Uterus (tissue), 4 donors: ENCODE results near the gene COPS8. TPM values are rescaled to one million over a fixed set of nuclear protein-coding genes. Genes with fewer than 3 reads are reported as not detected.

Source experiments
- DNase-seq, 2 donors: peaks; one replicate each; pipeline ENCODE4 v3.0.0-alpha.2; 2019 to 2020
- H3K27ac ChIP-seq, 2 donors: fragments of 200-600 bp; sonication (generic); 1 replicate in 1 of 2; 2 replicates in 1 of 2; pipeline ENCODE4 v1.5.1; 2016 to 2018
- H3K27me3 ChIP-seq, 2 donors: fragments of 200-600 bp; sonication (generic); one replicate each; pipeline ENCODE4 v1.5.1; 2018 to 2019; ENCODE audit warnings: control low read depth in 1 of 2
- H3K36me3 ChIP-seq, 2 donors: fragments of 200-600 bp; sonication (generic); one replicate each; pipeline ENCODE4 v1.5.1; 2019; ENCODE audit warnings: control low read depth in 1 of 2
- H3K4me1 ChIP-seq, 2 donors: fragments of 200-600 bp; sonication (generic); one replicate each; pipeline ENCODE4 v1.5.1; 2018 to 2019; ENCODE audit warnings: control low read depth in 1 of 2
- H3K4me3 ChIP-seq, 2 donors: fragments of 200-600 bp; sonication (generic); 1 replicate in 1 of 2; 2 replicates in 1 of 2; pipeline ENCODE4 v1.5.1; 2018 to 2019; ENCODE audit warnings: mild to moderate bottlenecking in 1 of 2
- H3K9me3 ChIP-seq, 2 donors: fragments of 200-600 bp; sonication (generic); one replicate each; pipeline ENCODE4 v1.5.1; 2019; ENCODE audit warnings: control low read depth in 1 of 2
- POLR2A ChIP-seq, 2 donors: fragments of 450-650 bp; IDR thresholded peaks; one replicate each; pipeline ENCODE4 v1.6.1; 2016; ENCODE audit warnings: antibody characterized with exemption in 2 of 2, mild to moderate bottlenecking in 1 of 2, moderate library complexity in 1 of 2
- intact Hi-C: fragments of 100-400 bp; cut with DNase I; formaldehyde crosslinking; loops from one replicate; pipeline ENCODE4 v1.15.1; 2023; ENCODE audit warnings: low total_unique reads
- total RNA-seq, 4 donors: library from RNA; depleted of rRNA in 3 of 4; stranded (reverse); fragments of >200 nt in 3 of 4; gene quantifications; one replicate each; pipeline versions ENCODE4 v1.1.0 to v1.2.4, GENCODE V29; 2014 to 2023
- TF ChIP-seq, protein P1 (sequence below), 4 experiments: fragments of 200-600 bp in 2 of 4; fragments of 450-650 bp in 2 of 4; sonication (generic) in 2 of 4; IDR thresholded peaks; one replicate each; pipeline ENCODE4 v1.5.1; 2016 to 2019; ENCODE audit warnings: antibody characterized with exemption in 4 of 4, mild to moderate bottlenecking in 2 of 4, moderate library complexity in 1 of 4
- donor health status: DM: yes; HTN: yes; CAD: no.

Gene COPS8
- total RNA-seq, 4 donors from 2014 or later: 45.0 to 139 (median 60.8) TPM

DNA sequence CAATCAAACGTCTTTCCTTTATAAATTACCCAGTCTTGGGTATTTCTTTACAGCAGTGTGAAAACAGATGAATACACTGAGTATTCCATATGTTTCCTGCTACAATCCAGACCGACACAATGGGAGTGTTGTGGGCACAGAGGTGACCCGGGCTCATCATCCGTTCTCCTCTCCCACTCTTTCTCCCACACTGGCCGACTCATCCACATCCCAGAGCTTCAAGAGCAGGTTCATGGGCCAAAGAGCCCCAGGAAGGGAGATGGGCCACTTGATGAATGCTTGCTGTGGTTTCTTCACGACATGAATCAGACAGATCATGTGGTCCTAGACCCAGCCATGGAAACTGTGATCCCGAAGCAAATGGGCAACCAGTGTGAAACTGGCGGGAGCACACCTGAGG is 4.1 kb upstream of the COPS8 start:
- no peak for TF ChIP-seq POLR2A (IDR thresholded peaks at IDR 0.05)
- TF ChIP-seq, protein P1, sequence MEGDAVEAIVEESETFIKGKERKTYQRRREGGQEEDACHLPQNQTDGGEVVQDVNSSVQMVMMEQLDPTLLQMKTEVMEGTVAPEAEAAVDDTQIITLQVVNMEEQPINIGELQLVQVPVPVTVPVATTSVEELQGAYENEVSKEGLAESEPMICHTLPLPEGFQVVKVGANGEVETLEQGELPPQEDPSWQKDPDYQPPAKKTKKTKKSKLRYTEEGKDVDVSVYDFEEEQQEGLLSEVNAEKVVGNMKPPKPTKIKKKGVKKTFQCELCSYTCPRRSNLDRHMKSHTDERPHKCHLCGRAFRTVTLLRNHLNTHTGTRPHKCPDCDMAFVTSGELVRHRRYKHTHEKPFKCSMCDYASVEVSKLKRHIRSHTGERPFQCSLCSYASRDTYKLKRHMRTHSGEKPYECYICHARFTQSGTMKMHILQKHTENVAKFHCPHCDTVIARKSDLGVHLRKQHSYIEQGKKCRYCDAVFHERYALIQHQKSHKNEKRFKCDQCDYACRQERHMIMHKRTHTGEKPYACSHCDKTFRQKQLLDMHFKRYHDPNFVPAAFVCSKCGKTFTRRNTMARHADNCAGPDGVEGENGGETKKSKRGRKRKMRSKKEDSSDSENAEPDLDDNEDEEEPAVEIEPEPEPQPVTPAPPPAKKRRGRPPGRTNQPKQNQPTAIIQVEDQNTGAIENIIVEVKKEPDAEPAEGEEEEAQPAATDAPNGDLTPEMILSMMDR (IDR thresholded peaks at IDR 0.05): no peak
- no peak for DNase-seq
- Histone ChIP-seq H3K36me3 (no peaks in the 10 kb centered on the region), H3K4me3 (no peak overlapping the region), H3K27me3 (no peaks in the 10 kb centered on the region), H3K27ac (no peak overlapping the region), H3K9me3 (no peaks in the 10 kb centered on the region), H3K4me1 (no peaks in the 10 kb centered on the region)
- intact Hi-C loops: no loop called here

DNA sequence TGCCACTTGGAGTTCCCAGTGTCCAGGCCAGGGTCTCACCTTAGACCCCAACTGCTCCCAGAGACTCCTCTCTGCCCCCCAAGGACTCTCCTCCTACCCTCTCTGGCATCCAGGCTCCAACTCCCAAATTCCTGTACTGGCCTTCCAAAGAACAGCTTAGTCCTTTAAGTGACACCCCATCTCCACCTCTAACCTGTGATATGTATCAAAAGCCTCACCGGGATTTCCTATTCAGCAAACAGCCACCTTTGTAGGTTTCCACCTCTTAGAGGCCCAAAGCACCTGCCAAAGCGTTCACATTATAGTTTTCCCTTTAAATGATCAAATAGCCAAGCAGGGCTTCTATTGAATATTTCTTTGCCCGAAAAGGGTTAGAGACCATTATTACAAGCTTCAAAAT is 2.7 kb upstream of the COPS8 start:
- Histone ChIP-seq H3K27me3 (no peaks in the 10 kb centered on the region), H3K9me3 (no peaks in the 10 kb centered on the region), H3K4me3 (no peak overlapping the region), H3K4me1 (no peaks in the 10 kb centered on the region), H3K27ac (no peak overlapping the region), H3K36me3 (no peaks in the 10 kb centered on the region)
- DNase-seq: no peak
- no peak for TF ChIP-seq POLR2A (IDR thresholded peaks at IDR 0.05)
- TF ChIP-seq, protein P1 (IDR thresholded peaks at IDR 0.05): no peak
- intact Hi-C loops: no loop called here

DNA sequence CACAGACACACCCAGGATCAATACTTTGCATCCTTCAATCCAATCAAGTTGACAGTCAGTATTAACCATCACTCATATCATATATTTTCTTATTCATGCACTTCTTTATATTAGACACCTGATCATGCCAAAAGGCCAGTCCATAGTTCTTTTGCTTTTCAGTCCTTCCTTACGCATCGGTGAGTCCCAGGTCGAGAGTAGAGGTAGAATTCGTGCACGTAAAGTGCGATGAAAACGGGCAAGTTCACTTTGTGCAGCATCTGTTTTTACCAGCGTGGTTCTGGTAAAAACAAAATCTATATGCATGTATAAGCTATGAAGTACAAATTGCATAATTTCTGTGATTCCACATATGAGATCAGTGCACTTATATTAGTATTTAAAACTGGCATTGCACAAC is 1.2 kb upstream of the COPS8 start:
- Histone ChIP-seq H3K9me3 (no peaks in the 10 kb centered on the region), H3K27me3 (no peaks in the 10 kb centered on the region), H3K27ac (peak overlapping the region in 1 of 2 donors; percentile 92), H3K4me3 (no peak overlapping the region), H3K4me1 (no peaks in the 10 kb centered on the region), H3K36me3 (no peaks in the 10 kb centered on the region)
- DNase-seq: no peak
- intact Hi-C loops: no loop called here
- no peak for TF ChIP-seq POLR2A (IDR thresholded peaks at IDR 0.05)
- TF ChIP-seq, protein P1 (IDR thresholded peaks at IDR 0.05): no peak

DNA sequence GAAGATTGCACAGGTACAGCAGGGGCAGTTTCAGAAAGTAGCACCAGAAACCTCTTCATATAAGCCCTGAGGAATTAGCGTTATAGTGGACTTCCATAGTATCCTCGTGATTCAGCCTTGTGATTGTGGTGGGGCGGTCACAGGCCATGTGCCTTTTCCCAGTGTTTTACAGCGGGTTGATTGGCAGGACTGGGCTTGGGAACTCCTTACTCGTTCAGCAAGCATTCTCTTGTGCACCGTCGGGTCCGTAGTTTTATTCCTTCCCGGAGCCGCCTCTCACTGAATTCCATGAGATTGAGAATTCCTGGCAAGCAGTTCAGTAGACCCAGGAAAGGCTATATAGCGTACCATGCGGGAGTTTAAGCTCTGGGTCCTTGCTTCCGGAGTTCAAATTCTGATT is 5.2 kb downstream of the COPS8 start:
- Histone ChIP-seq H3K36me3 (no peaks in the 10 kb centered on the region), H3K9me3 (no peaks in the 10 kb centered on the region), H3K4me3 (no peak overlapping the region), H3K27me3 (no peaks in the 10 kb centered on the region), H3K4me1 (no peaks in the 10 kb centered on the region), H3K27ac (peak overlapping the region; percentile 66 to 84)
- intact Hi-C loops: no loop called here
- TF ChIP-seq POLR2A (IDR thresholded peaks at IDR 0.05): no peak
- TF ChIP-seq, protein P1 (IDR thresholded peaks at IDR 0.05): no peak
- DNase-seq: peak in 1 of 2 donors; percentile 36

DNA sequence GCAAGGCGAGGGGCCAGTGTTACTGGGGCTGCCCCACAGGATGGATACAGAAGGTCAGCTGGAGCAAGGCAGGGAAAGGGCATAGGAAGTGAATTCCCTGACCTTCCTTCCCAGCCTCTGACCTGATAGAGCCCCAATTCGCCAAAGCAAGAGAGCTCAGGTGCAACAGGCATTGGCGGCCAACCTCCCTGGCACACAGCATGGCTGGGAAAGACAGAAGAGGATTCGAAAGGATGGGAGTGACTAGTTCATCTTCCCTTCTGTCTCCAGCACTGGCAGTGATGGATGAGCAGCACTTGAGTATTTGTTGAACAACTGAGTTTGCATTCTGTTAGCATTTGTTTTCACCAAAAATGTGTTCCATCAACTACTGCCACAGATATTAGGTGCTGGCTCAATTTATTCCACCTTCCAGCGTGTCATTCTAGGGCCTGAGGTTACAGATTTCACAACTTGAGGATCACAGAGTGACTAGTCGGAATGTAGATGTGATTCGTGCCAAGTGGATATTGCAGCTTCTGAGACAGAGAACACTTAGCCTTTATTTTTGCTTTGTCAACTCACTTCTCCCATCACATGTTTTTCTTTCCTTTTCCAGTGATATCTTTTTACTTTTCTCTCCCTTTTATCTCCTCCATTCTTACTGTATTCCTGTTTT is 6.2 kb downstream of the COPS8 start:
- DNase-seq: peak; percentile 35 to 49
- TF ChIP-seq POLR2A (IDR thresholded peaks at IDR 0.05): no peak
- TF ChIP-seq, protein P1 (IDR thresholded peaks at IDR 0.05): no peak
- no peaks in the 10 kb centered on the region for H3K9me3 ChIP-seq
- intact Hi-C loops: no loop called here
- no peaks in the 10 kb centered on the region for H3K36me3 ChIP-seq
- no peak overlapping the region for H3K4me3 ChIP-seq
- no peaks in the 10 kb centered on the region for H3K27me3 ChIP-seq
- H3K4me1 ChIP-seq: no peaks in the 10 kb centered on the region
- peak overlapping the region; percentile 66 to 84 for H3K27ac ChIP-seq
